NCI-H2107 (cell line): Measurements from ENCODE around the gene MCF2L.

Source experiments
- DNase-seq: peaks from one replicate; lab custom pipeline; 2025; lab: John Stamatoyannopoulos, UW

The MCF2L gene

GRCh38 chr13:112943309-112944125 lies 25.5 kb upstream of the MCF2L start:
- DNase-seq, result no peak

- no peak for DNase-seq
These were observed 21.2 kb upstream of the MCF2L start for GRCh38 chr13:112947796-112948195.

GRCh38 chr13:112951674-112952371 lies 17.2 kb upstream of the MCF2L start:
- no peak for DNase-seq

GRCh38 chr13:112952759-112953551 lies 16.1 kb upstream of the MCF2L start:
- no peak for DNase-seq

GRCh38 chr13:112953591-112954487 lies 15.2 kb upstream of the MCF2L start:
- no peak for DNase-seq

GRCh38 chr13:112954488-112955270 lies 14.3 kb upstream of the MCF2L start:
- DNase-seq, result no peak

GRCh38 chr13:112955271-112955937 lies 13.6 kb upstream of the MCF2L start:
- DNase-seq, result no peak

GRCh38 chr13:112955956-112956355 lies 13.1 kb upstream of the MCF2L start:
- no peak for DNase-seq

GRCh38 chr13:112956571-112957294 lies 12.3 kb upstream of the MCF2L start:
- DNase-seq, result no peak

GRCh38 chr13:112957295-112957677 lies 11.7 kb upstream of the MCF2L start:
- no peak for DNase-seq

- no peak for DNase-seq
These were observed 10.7 kb upstream of the MCF2L start for GRCh38 chr13:112958127-112958989.

- DNase-seq, result no peak
These were observed 9.8 kb upstream of the MCF2L start for GRCh38 chr13:112959206-112959605.

- DNase-seq, result no peak
These were observed 9.1 kb upstream of the MCF2L start for GRCh38 chr13:112959701-112960542.

- DNase-seq, result no peak
These were observed 8.3 kb upstream of the MCF2L start for GRCh38 chr13:112960706-112961105.

GRCh38 chr13:112961457-112962369 lies 7.3 kb upstream of the MCF2L start:
- no peak for DNase-seq

- DNase-seq, result no peak
These were observed 6.6 kb upstream of the MCF2L start for GRCh38 chr13:112962396-112962795.
